Left hindlimb (tissue), 1 donor: ENCODE data around the gene ZNF816.
"Not testable (repeated sequence)": the region's sequence is repeated elsewhere in the genome, so short reads cannot be mapped to it uniquely, and the experiment has no call there.

Experiments
- DNase-seq: peaks from one replicate; pipeline ENCODE4 v3.0.0-alpha.2; 2018

ZNF816 gene

DNA sequence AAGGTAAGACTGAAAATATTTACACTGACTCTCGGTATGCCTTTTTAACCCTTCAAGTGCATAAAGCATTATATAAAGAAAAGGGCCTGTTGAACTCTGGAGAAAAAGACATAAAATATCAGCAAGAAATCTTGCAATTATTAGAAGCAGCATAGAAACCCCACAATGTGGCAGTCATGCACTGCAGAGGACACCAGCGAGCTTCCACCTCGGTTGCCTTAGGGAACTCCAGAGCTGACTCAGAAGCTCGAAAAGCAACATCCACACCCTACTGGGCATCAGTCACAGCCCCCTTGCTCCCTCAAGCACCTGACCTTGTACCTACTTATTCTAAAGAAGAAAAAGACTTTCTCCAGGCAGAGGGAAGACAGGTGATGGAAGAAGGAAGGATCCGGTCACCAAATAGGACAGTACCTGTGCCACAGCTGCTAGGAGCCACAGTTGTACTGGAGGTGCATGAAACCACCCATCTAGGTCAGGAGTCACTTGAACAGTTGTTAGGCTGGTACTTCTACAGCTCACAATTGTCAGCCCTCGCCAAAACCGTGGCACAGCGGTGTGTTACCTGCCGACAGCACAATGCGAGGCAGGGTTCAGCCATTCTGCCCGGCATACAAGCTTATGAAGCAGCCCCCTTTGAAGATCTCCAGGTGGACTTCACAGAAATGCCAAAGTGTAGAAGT, 2.9 kb downstream of the ZNF816 start:
- DNase-seq = no peak

DNA sequence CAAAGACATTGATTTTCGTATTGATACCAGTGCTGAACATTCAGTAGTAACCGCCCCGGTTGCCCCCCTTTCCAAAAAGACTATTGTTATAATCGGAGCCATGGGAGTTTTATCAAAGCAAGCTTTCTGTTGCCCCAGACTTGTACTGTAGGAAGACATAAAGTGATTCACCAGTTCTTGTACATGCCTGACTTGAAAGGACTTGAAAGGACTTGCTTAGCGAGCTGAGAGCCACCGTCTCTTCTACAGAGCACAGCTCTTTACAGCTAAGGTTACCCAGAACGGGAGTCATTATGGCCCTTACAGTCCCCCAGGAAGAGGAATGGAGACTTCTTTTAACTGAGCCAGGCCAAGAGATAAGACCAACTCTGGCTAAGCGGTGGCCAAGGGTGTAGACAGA, 5.1 kb downstream of the ZNF816 start:
- DNase-seq = no peak

DNA sequence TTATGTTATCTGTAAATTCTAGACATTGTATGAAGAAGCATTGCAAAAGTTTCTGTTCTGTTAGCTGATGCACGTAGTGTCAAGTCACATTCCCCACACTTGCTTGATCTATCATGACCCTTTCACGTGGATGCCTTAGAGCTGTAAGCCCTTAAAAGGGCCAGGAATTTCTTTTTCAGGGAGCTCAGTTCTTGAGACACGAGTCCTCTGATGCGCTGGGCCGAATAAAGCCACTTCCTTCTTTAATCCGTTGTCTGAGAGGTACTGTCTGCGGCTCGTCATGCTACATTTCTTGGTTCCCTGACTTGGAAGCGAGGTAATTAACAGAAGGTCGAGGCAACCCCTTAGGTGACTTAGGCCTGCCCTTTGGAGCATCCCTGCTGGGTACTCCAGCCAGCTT, 5.8 kb downstream of the ZNF816 start:
- DNase-seq = no peak

- DNase-seq = no peak
Measured at GRCh38 chr19:52949422-52949821, 13.3 kb downstream of the ZNF816 start.

- no peak for DNase-seq
Measured at GRCh38 chr19:52948025-52948770, 14.5 kb downstream of the ZNF816 start.

GRCh38 chr19:52946322-52947310, 16.1 kb downstream of the ZNF816 start:
- peak; percentile 34 for DNase-seq

GRCh38 chr19:52945652-52946321, 16.9 kb downstream of the ZNF816 start:
- DNase-seq = no peak

DNA sequence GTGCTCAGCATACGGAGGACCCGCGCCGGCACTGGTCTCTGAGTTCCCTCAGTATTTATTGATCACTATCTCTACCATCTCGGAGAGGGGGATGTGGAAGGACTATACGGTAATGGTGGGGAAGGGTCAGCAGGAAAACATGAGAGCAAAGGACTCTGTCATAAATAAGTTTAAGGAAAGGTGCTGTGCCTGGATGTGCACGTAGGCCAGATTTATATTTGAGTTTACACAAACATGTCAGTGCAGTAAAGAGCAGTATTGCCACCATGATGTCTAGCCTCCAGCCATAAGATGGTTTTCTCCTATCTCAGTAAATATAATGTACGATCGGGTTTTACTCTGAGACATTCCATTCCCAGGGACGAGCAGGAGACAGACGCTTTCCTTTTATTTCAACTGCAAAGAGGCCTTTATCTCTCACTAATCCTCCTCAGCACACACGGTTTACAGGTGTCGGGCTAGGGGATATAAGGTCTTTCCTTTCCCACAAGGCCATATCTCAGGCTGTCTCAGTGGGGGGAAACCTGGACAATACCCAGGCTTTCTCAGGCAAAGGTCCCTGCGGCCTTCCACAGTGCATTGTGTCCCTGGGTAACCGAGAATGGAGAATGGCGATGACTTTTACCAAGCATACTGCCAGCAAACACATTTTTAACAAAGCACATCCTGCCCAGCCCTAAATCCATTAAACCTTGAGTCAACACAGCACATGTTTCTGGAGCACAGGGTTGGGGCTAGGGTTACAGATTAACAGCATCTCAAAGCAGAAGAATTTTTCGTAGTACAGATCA, 17.8 kb downstream of the ZNF816 start:
- DNase-seq = not testable (repeated sequence)

GRCh38 chr19:52943884-52944643, 18.6 kb downstream of the ZNF816 start:
- no peak for DNase-seq

DNA sequence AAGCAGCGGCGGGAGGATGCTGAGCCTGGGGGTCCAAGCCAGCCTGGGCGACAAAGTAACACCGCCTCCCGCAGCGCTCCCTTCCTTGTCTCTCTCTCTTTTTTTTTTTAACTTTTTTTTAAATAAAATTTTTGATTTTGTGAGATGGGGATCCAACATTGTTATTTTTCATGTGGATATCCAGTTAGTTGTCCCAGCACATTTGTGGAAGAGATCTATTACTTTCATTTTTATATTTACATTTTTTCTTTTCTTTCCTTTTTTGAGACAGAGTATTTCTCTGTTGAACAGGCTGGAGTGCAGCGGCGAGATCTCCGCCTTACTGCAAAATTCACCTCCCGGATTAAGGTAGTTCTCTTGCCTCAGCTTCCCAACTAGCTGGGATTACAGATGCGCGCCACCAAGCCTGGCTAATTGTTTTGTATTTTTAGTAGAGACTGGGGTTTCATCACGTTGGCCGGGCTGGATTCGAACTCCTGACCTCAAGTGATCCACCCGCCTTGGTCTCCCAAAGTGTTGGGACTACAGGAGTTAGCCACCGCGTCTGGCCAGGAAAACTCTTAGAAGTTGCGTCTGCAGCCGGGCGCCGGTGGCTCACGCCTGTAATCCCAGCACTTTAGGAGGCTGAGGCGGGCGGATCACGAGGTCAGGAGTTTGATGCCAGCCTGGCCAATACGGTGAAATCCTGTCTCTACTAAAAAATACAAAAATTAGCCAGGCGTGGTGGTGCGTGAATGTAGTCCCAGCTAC, 19.4 kb downstream of the ZNF816 start:
- DNase-seq = no peak

DNA sequence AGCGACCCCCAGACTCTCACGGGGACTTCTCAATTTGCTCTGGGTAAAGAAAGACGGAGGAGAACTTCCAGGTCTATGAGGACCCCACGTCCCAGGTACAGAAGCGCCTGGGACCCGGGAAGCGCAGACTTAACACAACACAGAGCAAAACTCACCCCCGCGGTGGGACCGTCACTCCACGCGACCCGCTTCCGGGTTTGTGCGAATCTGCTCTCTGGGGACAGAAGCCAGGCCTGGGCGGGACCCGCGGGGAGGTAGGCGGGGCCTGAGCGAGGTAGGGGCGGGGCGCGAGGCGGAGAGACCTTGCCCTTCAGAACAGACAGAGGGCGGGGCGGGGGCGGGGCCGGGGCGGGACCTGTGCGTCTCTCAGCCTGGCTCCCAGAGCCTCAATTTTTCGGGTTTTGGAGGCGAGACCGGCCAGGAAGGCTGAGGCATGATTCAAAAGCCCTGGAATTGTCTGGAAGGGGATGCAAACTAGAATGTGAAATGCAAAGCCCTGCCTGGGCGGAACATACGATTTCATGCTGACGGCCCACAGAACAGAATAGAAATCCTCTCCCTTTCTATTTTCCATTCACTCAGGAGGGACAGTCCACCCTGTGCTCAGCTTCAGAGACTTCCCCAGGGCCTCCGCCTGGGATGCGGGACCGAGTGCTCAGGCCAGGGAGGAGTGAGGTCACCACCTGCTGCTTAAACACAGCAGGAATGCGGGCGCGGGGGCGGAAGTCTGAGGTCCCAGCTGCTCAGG, 20.1 kb downstream of the ZNF816 start:
- peak; percentile 95 for DNase-seq

- DNase-seq = peak; percentile 46
Measured at GRCh38 chr19:52941941-52942385, 20.7 kb downstream of the ZNF816 start.

- DNase-seq = not testable (repeated sequence)
Measured at GRCh38 chr19:52941523-52941922, 21.2 kb downstream of the ZNF816 start.

DNA sequence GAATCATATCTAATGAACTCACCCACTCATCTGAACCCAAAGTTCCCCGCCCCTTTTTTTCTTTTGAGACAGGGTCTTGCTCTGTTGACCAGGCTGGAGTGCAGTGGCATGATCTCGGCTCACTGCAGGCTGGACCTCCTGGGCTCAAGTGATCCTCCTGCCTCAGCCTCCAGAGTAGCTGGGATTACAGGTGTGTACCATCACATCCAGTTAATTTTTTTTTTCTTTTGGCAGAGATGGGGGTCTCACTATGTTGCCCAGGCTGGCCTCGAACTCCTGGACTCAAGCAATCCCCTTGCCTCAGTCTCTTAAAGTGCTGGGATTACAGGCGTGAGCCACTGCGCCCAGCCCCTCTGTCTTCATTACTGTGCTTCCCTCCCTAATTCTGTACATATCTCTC, 21.8 kb downstream of the ZNF816 start:
- not testable (repeated sequence) for DNase-seq

DNA sequence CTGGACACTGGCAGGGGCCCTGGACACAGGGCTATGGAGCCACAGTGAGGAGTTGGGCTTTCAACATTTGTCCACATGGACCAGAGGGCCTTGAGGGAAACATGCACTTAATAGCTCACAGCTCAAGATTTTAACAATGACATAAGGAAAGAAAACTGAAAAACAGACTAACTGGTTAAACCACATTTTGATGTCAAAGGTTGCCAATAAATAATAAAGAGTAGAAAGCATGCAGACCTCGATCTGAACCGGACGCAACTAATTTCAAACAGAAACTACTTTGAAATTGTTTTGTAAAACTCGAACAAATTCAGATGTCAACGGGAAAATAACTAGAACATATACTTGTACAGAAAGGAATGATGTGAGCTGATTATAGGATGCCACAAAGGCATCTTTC, 23.9 kb downstream of the ZNF816 start:
- no peak for DNase-seq

DNA sequence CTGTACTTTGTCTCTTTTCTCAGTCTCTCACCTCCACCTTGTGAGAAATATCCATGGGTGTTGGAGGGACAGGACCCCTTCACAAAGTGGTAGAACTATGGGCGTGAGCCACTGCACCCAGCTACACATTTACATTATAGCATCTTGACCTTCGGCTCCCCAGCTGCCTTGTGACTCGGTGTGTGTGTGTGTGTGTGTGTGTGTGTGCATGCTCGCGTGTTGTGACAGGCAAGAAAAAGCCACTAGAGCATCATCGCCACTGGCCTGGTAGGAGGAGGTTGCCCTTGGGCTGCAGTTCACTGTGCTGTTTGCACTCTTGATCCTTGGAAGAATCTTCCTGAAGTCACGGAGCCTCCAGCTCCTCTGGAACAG, 25.7 kb downstream of the ZNF816 start:
- no peak for DNase-seq

DNA sequence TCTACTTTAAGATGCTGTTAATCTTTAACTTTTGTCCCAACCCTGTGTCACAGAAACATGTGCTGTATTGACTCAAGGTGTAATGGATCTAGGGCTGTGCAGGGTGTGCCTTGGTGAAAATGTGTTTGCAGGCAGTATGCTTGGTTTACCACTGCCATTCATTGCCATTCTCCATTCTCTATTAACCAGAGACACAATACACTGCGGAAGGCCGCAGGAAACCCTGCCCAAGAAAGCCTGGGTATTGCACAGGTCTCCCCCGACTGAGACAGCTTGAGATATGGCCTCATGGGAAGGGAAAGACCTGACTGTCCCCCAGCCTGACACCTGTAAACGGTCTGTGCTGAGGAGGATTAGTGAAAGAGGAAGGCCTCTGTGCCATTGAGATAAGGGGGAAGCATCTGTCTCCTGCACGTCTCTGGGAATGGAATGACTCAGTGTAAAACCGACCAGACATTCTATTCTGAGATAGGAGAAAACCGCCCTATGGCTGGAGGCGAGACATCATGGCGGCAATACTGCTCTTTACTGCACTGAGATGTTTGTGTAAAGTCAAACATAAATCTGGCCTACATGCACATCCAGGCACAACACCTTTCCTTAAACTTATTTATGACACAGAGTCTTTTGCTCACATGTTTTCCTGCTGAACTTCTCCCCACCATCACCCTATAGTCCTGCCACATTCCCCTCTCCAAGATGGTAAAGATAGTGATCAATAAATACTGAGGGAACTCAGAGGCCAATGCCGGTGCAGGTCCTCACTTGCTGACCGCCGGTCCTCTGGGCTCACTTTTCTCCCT, 26.3 kb downstream of the ZNF816 start:
- no peak for DNase-seq

- no peak for DNase-seq
Measured at GRCh38 chr19:52935434-52935833, 27.2 kb downstream of the ZNF816 start.

DNA sequence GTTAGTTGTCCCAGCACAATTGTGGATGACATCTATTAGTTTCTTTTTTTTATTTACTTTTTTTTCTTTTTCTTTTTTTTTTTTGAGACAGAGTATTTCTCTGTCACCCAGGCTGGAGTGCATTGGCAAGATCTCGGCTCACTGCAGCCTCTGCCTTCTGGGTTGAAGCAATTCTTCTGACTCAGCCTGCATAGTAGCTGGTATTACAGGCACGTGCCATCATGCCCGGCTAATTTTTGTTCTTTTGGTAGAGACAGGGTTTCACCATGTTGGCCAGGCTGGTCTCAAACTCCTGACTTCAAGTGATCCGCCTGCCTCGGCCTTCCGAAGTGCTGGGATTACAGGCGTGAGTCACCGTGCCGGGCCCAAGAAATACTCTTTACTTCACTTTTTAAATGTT, 38.0 kb downstream of the ZNF816 start:
- not testable (repeated sequence) for DNase-seq
